PC-9 (cell line): Measurements from ENCODE around the gene FGD6. TPM values are rescaled to one million over a fixed set of nuclear protein-coding genes. Genes with fewer than 3 reads are reported as not detected.

Experiments
- BruUV-seq: library from RNA; stranded (reverse); fragments of 400-500 nt; replicated peaks from 2 replicates; lab custom pipeline; 2021; lab: Mats Ljungman, UMichigan
- CTCF ChIA-PET: fragments of 300-600 bp; sonication (Branson Sonifier 250); formaldehyde crosslinking; loops from one replicate; lab custom pipeline; 2022; ENCODE audit warnings: antibody characterized with exemption; lab: Charles Lee
- POLR2A ChIA-PET: fragments of 300-600 bp; sonication (Branson Sonifier 250); formaldehyde crosslinking; loops from one replicate; lab custom pipeline; 2022; ENCODE audit warnings: antibody characterized with exemption; ENCODE audit not compliant: unreplicated experiment; lab: Charles Lee
- DNase-seq, 2 experiments: peaks; one replicate each; pipeline versions ENCODE4 v3.0.0 to v3.0.0-alpha.2; 2015 to 2022; ENCODE audit warnings: mixed read lengths in 1 of 2
- H2AFZ ChIP-seq: fragments of 200-600 bp; sonication (generic); 2 replicates; pipeline ENCODE4 v1.8.1; 2017; ENCODE audit warnings: antibody characterized with exemption
- H3F3A ChIP-seq: fragments of 200-600 bp; sonication (generic); 2 replicates; pipeline ENCODE4 v1.8.1; 2017; ENCODE audit warnings: antibody characterized with exemption, mild to moderate bottlenecking, low read depth; ENCODE audit not compliant: insufficient read depth
- H3K27ac ChIP-seq: fragments of 200-600 bp; sonication (generic); 2 replicates; pipeline ENCODE4 v1.6.1; 2016; ENCODE audit warnings: mixed run types
- H3K27me3 ChIP-seq: fragments of 200-600 bp; sonication (generic); 2 replicates; pipeline ENCODE4 v1.6.1; 2016; ENCODE audit warnings: low read depth, mixed run types; ENCODE audit not compliant: insufficient read depth
- H3K36me3 ChIP-seq: fragments of 200-600 bp; sonication (generic); 2 replicates; pipeline ENCODE4 v1.6.1; 2016; ENCODE audit warnings: low read depth, mixed run types
- H3K4me1 ChIP-seq: fragments of 200-600 bp; sonication (generic); replicated peaks from 2 replicates; pipeline ENCODE4 v1.6.1; 2016; ENCODE audit warnings: mixed run types; ENCODE audit not compliant: insufficient read depth
- H3K4me2 ChIP-seq: fragments of 200-600 bp; sonication (generic); 2 replicates; pipeline ENCODE4 v1.6.1; 2017; ENCODE audit warnings: mixed run types
- H3K4me3 ChIP-seq: fragments of 200-600 bp; sonication (generic); 2 replicates; pipeline ENCODE4 v1.6.1; 2016; ENCODE audit warnings: mixed run types
- H3K79me2 ChIP-seq: fragments of 200-600 bp; sonication (generic); 2 replicates; pipeline ENCODE4 v1.6.1; 2017; ENCODE audit warnings: low read depth, mixed run types
- H3K9me2 ChIP-seq: fragments of 200-600 bp; sonication (generic); 2 replicates; pipeline ENCODE4 v1.8.1; 2017; ENCODE audit warnings: mild to moderate bottlenecking; ENCODE audit not compliant: insufficient read depth
- H3K9me3 ChIP-seq: fragments of 200-600 bp; sonication (generic); 2 replicates; pipeline ENCODE4 v1.8.1; 2016; ENCODE audit warnings: low read depth; ENCODE audit not compliant: insufficient read depth
- H4K20me1 ChIP-seq: fragments of 200-600 bp; sonication (generic); 2 replicates; pipeline ENCODE4 v1.8.1; 2017; ENCODE audit not compliant: insufficient read depth
- CTCF ChIP-seq: fragments of 200-600 bp; sonication (generic); conservative IDR thresholded peaks from 2 replicates; pipeline ENCODE4 v1.6.1; 2017; ENCODE audit warnings: mixed run types, antibody characterized with exemption, mild to moderate bottlenecking, moderate library complexity
- EZH2 ChIP-seq: fragments of 200-600 bp; sonication (generic); IDR thresholded peaks from 2 replicates; pipeline ENCODE4 v1.8.0; 2017; ENCODE audit warnings: antibody characterized with exemption, low read depth
- intact Hi-C: fragments of 100-400 bp; cut with micrococcal nuclease; formaldehyde crosslinking; loops from one replicate; pipeline ENCODE4 v1.10.0; 2022; ENCODE audit not compliant: unreplicated experiment
- total RNA-seq: library from RNA; stranded (reverse); gene quantifications from 2 replicates; pipeline ENCODE4 v1.2.3, GENCODE V29; 2021

Gene FGD6
- total RNA-seq, 1 experiment from 2014 or later: 22.0 TPM

GRCh38 chr12:95191060-95191696, 26.1 kb downstream of the FGD6 start:
- peaks cover 40% of the 10 kb centered on the region for H3K79me2 ChIP-seq
- intact Hi-C loops: no loop called here
- CTCF ChIA-PET: interaction anchor here (0.6 kb wide), 1 partner anchor 24 kb away, joined by 4 read pairs; no protein-coding TSS in a partner anchor

GRCh38 chr12:95187865-95188415, 29.3 kb downstream of the FGD6 start:
- ChIA-PET CTCF (no interaction called here), POLR2A (interaction anchor here (0.6 kb wide), 1 partner anchor 247 kb away, joined by 4 read pairs; no protein-coding TSS in a partner anchor)
- intact Hi-C loops: no loop called here
- no peak overlapping the region for H2AFZ ChIP-seq
- H3K79me2 ChIP-seq: peaks cover 23% of the 10 kb centered on the region; the same call in 1 of the 2 replicates
- no peaks in the 10 kb centered on the region for H3K9me3 ChIP-seq
- H3K4me2 ChIP-seq: no peak overlapping the region
- no peaks in the 10 kb centered on the region for H3K36me3 ChIP-seq
- H3F3A ChIP-seq: no peaks in the 10 kb centered on the region
- H3K9me2 ChIP-seq: no peaks in the 10 kb centered on the region
- TF ChIP-seq EZH2 (no peak), CTCF (no peak)
- no peaks in the 10 kb centered on the region for H4K20me1 ChIP-seq
- H3K4me3 ChIP-seq: no peak overlapping the region
- H3K4me1 ChIP-seq: no peaks in the 10 kb centered on the region; the same call in 1 of the 2 replicates
- DNase-seq: no peak
- peak overlapping the region; percentile 17; the same call in 1 of the 2 replicates for H3K27ac ChIP-seq
- H3K27me3 ChIP-seq: no peaks in the 10 kb centered on the region
- no TSS peak for BruUV-seq

More at GRCh38 chr12:95191060-95191696, 26.1 kb downstream of the FGD6 start:
- Histone ChIP-seq H3K27ac (no peak overlapping the region), H3K9me2 (no peaks in the 10 kb centered on the region), H3K9me3 (no peaks in the 10 kb centered on the region), H3K4me2 (no peak overlapping the region), H3K27me3 (no peaks in the 10 kb centered on the region), H2AFZ (no peak overlapping the region), H4K20me1 (no peaks in the 10 kb centered on the region), H3F3A (no peaks in the 10 kb centered on the region), H3K4me3 (no peak overlapping the region), H3K4me1 (no peaks in the 10 kb centered on the region), H3K36me3 (no peaks in the 10 kb centered on the region)
- DNase-seq: no peak
- TF ChIP-seq CTCF (no peak), EZH2 (no peak)
- POLR2A ChIA-PET: no interaction called here
- no TSS peak for BruUV-seq

GRCh38 chr12:95185854-95186253, 31.4 kb downstream of the FGD6 start:
- Histone ChIP-seq H3K9me2 (no peaks in the 10 kb centered on the region), H3K79me2 (0 out of 2 replicates have a peak, but pooled peaks cover 10% of the 10 kb centered on the region), H3K4me2 (no peak overlapping the region), H4K20me1 (no peaks in the 10 kb centered on the region), H3K27me3 (no peaks in the 10 kb centered on the region), H3K36me3 (no peaks in the 10 kb centered on the region), H3K9me3 (no peaks in the 10 kb centered on the region), H3K4me1 (no peaks in the 10 kb centered on the region; the same call in 1 of the 2 replicates), H2AFZ (no peak overlapping the region), H3F3A (no peaks in the 10 kb centered on the region), H3K4me3 (no peak overlapping the region), H3K27ac (no peak overlapping the region)
- BruUV-seq: no TSS peak
- intact Hi-C loops: no loop called here
- CTCF ChIA-PET: interaction anchor here (0.7 kb wide), 2 partner anchors 102 to 279 kb away, joined by 5 to 7 read pairs; no protein-coding TSS in a partner anchor
- POLR2A ChIA-PET: interaction anchor here (0.6 kb wide), 1 partner anchor 15 kb away, joined by 5 read pairs; no protein-coding TSS in a partner anchor
- DNase-seq: no peak
- TF ChIP-seq EZH2 (no peak), CTCF (no peak)
